Stimulated activated naive CD8-positive, alpha-beta T cell treated with anti-CD3 and anti-CD28 coated beads, Interleukin-15, Interleukin-2, amounts not matched to agents 100 U/mL and 50 U/mL, for 24 hours (primary cell): Measurements from ENCODE around the gene TAGLN2.

Experiments used
- ATAC-seq: fragments of 150-1000 bp; cut with Tn5 transposase; one replicate; pipeline ENCODE4 v1.10.0; 2021
- DNase-seq: peaks from one replicate; pipeline ENCODE4 v3.0.0; 2021

Gene TAGLN2

GRCh38 chr1:159949123-159949522, 23.8 kb upstream of the TAGLN2 start:
- ATAC-seq (no peak), DNase-seq (no peak)

GRCh38 chr1:159947942-159948341, 22.6 kb upstream of the TAGLN2 start:
- no peak for DNase-seq
- ATAC-seq: no peak

- no peak for DNase-seq
- no peak for ATAC-seq
These were observed 21.2 kb upstream of the TAGLN2 start for GRCh38 chr1:159946242-159947187.

- DNase-seq (peak; percentile 81), ATAC-seq (peak; percentile 93)
These were observed 20.4 kb upstream of the TAGLN2 start, which contains the start of gene IGSF9 for GRCh38 chr1:159945483-159946241. IGSF9 (minus strand) TSS chr1:159945613; CDS start chr1:159943454, 2,159 bp downstream.

GRCh38 chr1:159944623-159945455, 19.5 kb upstream of the TAGLN2 start:
- DNase-seq: no peak
- ATAC-seq: no peak

GRCh38 chr1:159943908-159944622, 18.8 kb upstream of the TAGLN2 start:
- DNase-seq (no peak), ATAC-seq (no peak)

- no peak for DNase-seq
- ATAC-seq: no peak
These were observed 18.0 kb upstream of the TAGLN2 start for GRCh38 chr1:159943278-159943640.

GRCh38 chr1:159942632-159943277, 17.4 kb upstream of the TAGLN2 start:
- no peak for DNase-seq

GRCh38 chr1:159941591-159942560, 16.6 kb upstream of the TAGLN2 start:
- DNase-seq (no peak), ATAC-seq (no peak)

More at GRCh38 chr1:159942632-159943277, 17.4 kb upstream of the TAGLN2 start:
- ATAC-seq: no peak

- ATAC-seq (no peak), DNase-seq (no peak)
These were observed 15.8 kb upstream of the TAGLN2 start for GRCh38 chr1:159941141-159941540.

- DNase-seq (no peak), ATAC-seq (no peak)
These were observed 14.8 kb upstream of the TAGLN2 start for GRCh38 chr1:159940006-159940620.

GRCh38 chr1:159939678-159940002, 14.3 kb upstream of the TAGLN2 start:
- ATAC-seq (no peak), DNase-seq (no peak)

GRCh38 chr1:159938905-159939677, 13.8 kb upstream of the TAGLN2 start:
- no peak for ATAC-seq
- no peak for DNase-seq

GRCh38 chr1:159938211-159938852, 13.0 kb upstream of the TAGLN2 start:
- DNase-seq (no peak), ATAC-seq (peak; percentile 28)

GRCh38 chr1:159937054-159937750, 11.9 kb upstream of the TAGLN2 start:
- ATAC-seq (no peak), DNase-seq (no peak)

- DNase-seq (peak; percentile 88), ATAC-seq (peak; percentile 61)
These were observed 11.1 kb upstream of the TAGLN2 start for GRCh38 chr1:159936273-159936904.

GRCh38 chr1:159935719-159936272, 10.5 kb upstream of the TAGLN2 start:
- no peak for DNase-seq
- ATAC-seq: no peak
